AG04449 (cell line): ENCODE data around the gene ZC3H7B.

Experiments
- CTCF ChIA-PET: fragments of 350-600 bp; formaldehyde crosslinking; extraction: SDS; loops from one replicate; lab custom pipeline; 2021; ENCODE audit warnings: antibody characterized with exemption; lab: Yijun Ruan, JAX
- POLR2A ChIA-PET: fragments of 400-600, 350-600 bp; formaldehyde crosslinking; extraction: SDS; loops from one replicate; lab custom pipeline; 2020; ENCODE audit warnings: antibody characterized with exemption, inconsistent platforms; lab: Yijun Ruan, JAX
- DNase-seq: peaks from one replicate; pipeline ENCODE4 v3.0.0-alpha.2; 2010; ENCODE audit warnings: low read depth, low spot score
- H3K4me3 ChIP-seq: 2 replicates; pipeline ENCODE4 v1.5.1; 2011; ENCODE audit warnings: low read depth, mild to moderate bottlenecking, control low read depth, low read length
- CTCF ChIP-seq: IDR thresholded peaks from one replicate; pipeline ENCODE4 v1.5.1; 2011; ENCODE audit warnings: mild to moderate bottlenecking, moderate library complexity, low read length, control low read depth, inconsistent platforms; ENCODE audit not compliant: insufficient read depth; ENCODE audit errors: missing control alignments

Gene ZC3H7B

GRCh38 chr22:41332217-41332939 is 31.1 kb downstream of the ZC3H7B start:
- CTCF ChIA-PET = no interaction called here
- no peak overlapping the region for H3K4me3 ChIP-seq
- no peak for TF ChIP-seq CTCF
- no peak for DNase-seq
- POLR2A ChIA-PET = no interaction called here

- CTCF ChIA-PET = interaction anchor here (1.0 to 1.3 kb wide), 2 partner anchors 21 to 184 kb away, joined by 3 to 4 read pairs; no protein-coding TSS in a partner anchor
- POLR2A ChIA-PET = no interaction called here
- no peak for DNase-seq
- no peak overlapping the region for H3K4me3 ChIP-seq
- no peak for TF ChIP-seq CTCF
Observed at GRCh38 chr22:41333806-41334205, 32.5 kb downstream of the ZC3H7B start.

DNA sequence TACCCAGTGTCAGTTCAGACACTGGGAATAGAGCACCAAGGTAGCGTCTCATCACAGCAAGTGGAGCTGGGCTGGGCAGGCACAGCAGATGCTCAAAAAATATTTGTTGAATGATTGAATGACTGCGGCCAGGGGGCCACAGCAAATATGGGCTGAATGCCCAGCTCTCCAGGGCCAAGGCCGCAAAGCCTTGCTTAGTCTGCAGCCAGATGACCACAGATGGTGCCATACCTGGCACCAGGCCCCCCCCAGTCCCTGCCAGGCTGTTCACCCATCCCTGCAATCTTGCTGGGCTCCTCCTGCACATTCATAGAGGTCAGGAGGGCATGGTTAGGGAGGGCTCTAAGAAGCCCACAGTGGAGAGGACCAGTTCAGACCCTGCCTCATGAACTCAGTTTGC is 32.9 kb downstream of the ZC3H7B start:
- CTCF ChIA-PET = interaction anchor here (1.0 to 1.3 kb wide), 2 partner anchors 21 to 184 kb away, joined by 3 to 4 read pairs; no protein-coding TSS in a partner anchor
- no peak overlapping the region for H3K4me3 ChIP-seq
- POLR2A ChIA-PET = no interaction called here
- no peak for DNase-seq
- TF ChIP-seq CTCF = no peak

DNA sequence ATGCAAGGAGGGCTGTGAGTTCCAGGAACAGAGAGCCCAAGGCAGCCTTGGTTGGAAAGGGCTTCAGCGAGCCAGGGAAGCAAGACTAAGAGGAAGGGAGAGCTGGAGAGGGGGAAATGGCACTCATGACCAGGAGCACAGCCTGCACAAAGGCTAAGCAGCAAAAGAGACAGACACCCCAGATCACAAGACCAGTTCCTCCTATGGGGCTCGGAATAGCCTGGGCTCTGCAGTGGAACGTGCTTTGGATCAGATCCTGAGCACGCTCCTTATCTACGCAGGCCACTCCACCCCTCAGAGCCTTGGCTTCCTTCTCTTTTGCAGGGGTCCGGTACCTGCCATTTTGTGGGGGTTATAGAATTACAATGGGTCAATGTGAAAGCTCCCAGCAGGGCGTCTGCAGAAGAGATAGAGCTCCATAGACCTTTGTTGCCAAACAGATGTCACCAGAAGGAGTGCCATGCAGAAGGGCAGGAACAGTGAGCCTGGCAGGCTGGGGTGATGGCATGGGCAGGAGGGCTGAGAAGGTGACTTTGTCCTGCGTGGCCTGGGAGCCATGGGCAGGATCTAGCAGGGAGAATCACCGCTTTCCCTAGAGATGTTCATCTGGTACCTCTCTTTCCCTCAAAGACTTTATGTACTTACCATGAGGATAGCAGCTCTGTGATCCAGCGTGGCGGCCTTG is 33.8 kb downstream of the ZC3H7B start:
- ChIA-PET CTCF (no interaction called here), POLR2A (no interaction called here)
- no peak for TF ChIP-seq CTCF
- H3K4me3 ChIP-seq = no peak overlapping the region
- DNase-seq = no peak

DNA sequence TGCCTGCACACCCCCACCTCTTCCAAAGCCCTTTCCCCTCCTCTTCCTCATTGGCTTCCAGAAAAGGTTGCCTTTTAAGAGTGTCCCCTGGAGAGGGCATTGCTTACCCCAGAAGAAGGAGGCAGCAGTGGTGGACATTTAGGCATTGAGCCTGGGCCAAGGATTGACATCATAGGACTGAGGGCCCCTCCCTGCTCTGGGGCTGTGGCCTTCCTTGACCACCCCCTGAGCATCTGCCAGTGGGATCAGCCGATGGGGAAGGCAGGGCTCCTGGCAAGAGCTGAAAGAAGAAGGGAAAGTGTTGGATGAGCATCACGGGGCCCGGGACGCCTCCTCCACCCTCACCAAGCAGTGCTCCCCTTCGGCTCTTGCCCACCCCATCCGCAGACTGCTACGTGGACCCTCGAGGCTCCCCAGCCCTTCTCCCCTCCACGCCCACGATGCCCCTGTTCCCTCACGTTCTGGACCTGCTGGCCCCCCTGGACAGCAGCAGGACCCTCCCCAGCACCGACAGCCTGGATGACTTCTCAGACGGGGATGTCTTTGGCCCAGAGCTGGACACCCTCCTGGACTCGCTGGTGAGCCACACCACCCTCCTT is 37.4 kb downstream of the ZC3H7B start:
- ChIA-PET POLR2A (no interaction called here), CTCF (no interaction called here)
- H3K4me3 ChIP-seq = no peak overlapping the region
- TF ChIP-seq CTCF = no peak
- no peak for DNase-seq

DNA sequence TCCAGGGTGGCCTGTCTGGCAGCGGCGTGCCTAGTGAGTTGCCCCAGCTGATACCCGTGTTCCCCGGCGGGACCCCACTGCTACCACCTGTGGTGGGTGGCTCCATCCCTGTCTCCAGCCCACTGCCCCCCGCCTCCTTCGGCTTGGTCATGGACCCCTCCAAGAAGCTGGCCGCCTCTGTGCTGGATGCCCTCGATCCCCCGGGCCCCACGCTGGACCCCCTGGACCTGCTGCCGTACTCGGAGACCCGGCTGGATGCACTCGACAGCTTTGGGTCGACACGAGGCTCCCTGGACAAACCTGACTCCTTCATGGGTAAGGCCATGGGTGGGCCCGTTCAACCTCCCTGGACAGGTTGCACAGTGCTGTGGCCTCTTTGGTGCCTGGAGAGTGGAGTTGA is 38.5 kb downstream of the ZC3H7B start:
- H3K4me3 ChIP-seq = no peak overlapping the region
- ChIA-PET CTCF (no interaction called here), POLR2A (no interaction called here)
- DNase-seq = no peak
- TF ChIP-seq CTCF = no peak
